Subcutaneous abdominal adipose tissue (tissue), 5 donors: ENCODE data around the gene SPRTN.

Source experiments
- H3K27ac ChIP-seq: one replicate; pipeline ENCODE4 v1.7.0; 2013; ENCODE audit warnings: low read depth, mild to moderate bottlenecking, inconsistent platforms, low read length, moderate library complexity
- H3K27me3 ChIP-seq, 5 donors: one replicate each; pipeline ENCODE4 v1.7.0; 2013; ENCODE audit warnings: low read length in 5 of 5, inconsistent platforms in 1 of 5; ENCODE audit not compliant: control insufficient read depth in 5 of 5, insufficient read depth in 4 of 5
- H3K36me3 ChIP-seq, 5 donors: one replicate each; pipeline ENCODE4 v1.7.0; 2013; ENCODE audit warnings: low read length in 5 of 5; ENCODE audit not compliant: control insufficient read depth in 5 of 5, insufficient read depth in 5 of 5
- H3K4me1 ChIP-seq, 5 donors: one replicate each; pipeline ENCODE4 v1.7.0; 2013; ENCODE audit warnings: low read length in 5 of 5, mild to moderate bottlenecking in 3 of 5, moderate library complexity in 1 of 5; ENCODE audit not compliant: control insufficient read depth in 5 of 5, insufficient read depth in 5 of 5
- H3K4me3 ChIP-seq, 5 donors: one replicate each; pipeline ENCODE4 v1.7.0; 2013; ENCODE audit warnings: low read length in 5 of 5, low read depth in 1 of 5
- H3K9ac ChIP-seq, 5 donors: one replicate each; pipeline ENCODE4 v1.7.0; 2013; ENCODE audit warnings: low read length in 5 of 5, mild to moderate bottlenecking in 4 of 5, moderate library complexity in 3 of 5
- H3K9me3 ChIP-seq, 5 donors: one replicate each; pipeline ENCODE4 v1.7.0; 2013; ENCODE audit warnings: low read length in 5 of 5; ENCODE audit not compliant: control insufficient read depth in 5 of 5
- donor health status: healthy.
- donor health status: healthy.
- donor health status: healthy.
- donor health status: healthy.
- donor health status: healthy.

Gene SPRTN

DNA sequence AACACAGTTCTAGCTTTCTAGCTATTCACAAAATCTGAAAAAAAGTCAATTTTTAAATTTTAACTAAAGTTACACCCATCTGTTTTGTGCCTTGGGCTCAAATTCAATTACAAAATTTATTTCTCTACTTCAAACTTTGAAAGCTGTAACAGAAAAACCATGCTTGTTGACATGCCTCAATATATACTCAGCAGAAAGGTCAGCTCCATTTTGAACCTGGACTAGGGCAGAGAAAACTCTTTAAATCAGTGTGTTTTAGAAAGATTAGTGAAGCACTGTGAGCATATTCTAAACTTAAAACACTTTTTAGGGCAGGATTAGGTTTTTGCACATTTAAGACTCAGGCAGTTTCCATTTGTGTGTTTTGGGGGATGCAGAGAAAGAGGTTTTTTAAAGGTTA, 34.4 kb downstream of the SPRTN start:
- Histone ChIP-seq H3K27me3 (no peaks in the 10 kb centered on the region), H3K4me1 (peaks cover 0 to 10% (median under 1%) of the 10 kb centered on the region in 5 donors), H3K4me3 (no peak overlapping the region), H3K9me3 (no peaks in the 10 kb centered on the region), H3K36me3 (peaks cover 0 to 16% (median 7%) of the 10 kb centered on the region in 5 donors), H3K9ac (no peak overlapping the region), H3K27ac (no peak overlapping the region)

DNA sequence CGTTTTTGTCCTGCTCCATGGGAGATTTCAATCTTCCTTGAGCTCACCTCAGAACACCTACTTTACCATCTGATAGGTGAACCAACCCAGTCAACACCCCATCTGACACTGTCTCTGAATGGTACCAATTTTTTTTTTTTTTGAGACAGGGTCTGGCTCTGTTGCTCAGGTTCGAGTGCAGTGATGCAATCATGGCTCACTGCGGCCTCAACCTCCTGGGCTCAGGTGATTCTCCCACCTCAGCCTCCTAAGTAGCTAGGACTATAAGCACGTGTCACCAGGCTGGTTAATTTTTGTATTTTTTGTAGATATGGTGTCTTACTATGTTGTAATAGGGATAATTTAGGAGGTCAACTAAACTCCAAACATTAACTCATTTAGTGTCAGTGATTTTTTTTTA, 36.3 kb downstream of the SPRTN start:
- H3K4me1 ChIP-seq = peaks cover 0 to 25% (median 5%) of the 10 kb centered on the region in 5 donors
- H3K27me3 ChIP-seq = no peaks in the 10 kb centered on the region
- no peaks in the 10 kb centered on the region for H3K9me3 ChIP-seq

DNA sequence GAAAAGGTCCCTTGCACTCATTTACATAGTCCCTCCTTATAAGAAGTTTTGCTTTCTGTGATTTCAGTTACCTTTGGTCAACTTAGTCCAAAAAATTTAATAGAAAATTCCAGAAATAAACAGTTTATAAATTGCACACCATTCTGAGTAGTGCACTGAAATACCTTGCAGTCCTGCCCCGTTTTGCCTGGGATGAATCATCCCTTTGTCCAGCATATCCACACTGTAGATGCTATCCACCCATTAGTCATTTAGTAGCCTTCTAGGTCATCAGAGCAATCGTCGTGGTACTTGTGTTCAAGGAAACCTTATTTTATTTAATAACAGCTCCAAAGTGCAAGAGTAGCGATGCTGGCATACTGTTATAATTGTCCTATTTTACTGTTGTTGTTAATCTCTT, 38.0 kb downstream of the SPRTN start:
- no peaks in the 10 kb centered on the region for H3K9me3 ChIP-seq
- peaks cover 0 to 27% (median 5%) of the 10 kb centered on the region in 5 donors for H3K4me1 ChIP-seq
- no peak overlapping the region for H3K9ac ChIP-seq
- H3K27me3 ChIP-seq = no peaks in the 10 kb centered on the region
- H3K27ac ChIP-seq = no peak overlapping the region
- H3K4me3 ChIP-seq = no peak overlapping the region
- no peaks in the 10 kb centered on the region for H3K36me3 ChIP-seq

More for the DNA sequence above, 36.3 kb downstream of the SPRTN start:
- H3K36me3 ChIP-seq = peaks cover 0 to 7% (median 2%) of the 10 kb centered on the region in 5 donors
- H3K9ac ChIP-seq = no peak overlapping the region
- H3K27ac ChIP-seq = no peak overlapping the region
- H3K4me3 ChIP-seq = no peak overlapping the region

DNA sequence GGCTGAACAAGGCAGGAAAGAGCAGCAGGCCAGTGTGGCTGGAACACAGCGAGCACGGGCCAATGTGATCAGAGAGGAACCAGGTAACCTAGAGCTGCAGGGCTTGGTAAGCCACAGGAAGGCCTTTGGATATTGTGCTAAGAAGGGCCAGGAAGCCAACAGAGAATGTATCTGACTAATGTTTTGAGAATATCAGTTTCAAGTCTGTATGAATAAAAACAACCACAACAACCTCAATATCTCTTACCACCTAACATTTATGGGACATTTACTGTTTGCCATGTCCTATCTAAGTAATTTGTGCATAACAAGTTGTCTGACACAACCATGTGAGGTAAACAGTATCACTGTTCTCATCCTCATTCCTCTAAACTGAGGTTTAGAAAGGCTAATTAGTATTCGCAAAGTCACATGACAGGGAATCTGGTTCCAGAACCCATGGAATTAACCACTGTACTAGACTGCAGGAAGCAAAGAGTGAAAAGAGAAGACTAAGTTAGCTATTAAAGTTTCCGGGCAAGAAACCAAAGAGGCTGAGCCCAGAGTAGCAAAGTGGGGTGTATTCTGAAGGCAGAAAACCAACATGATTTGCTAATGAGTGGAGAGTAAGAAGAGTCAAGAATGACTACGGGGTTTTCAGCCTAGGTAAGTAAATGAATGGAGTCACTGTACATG, 38.9 kb downstream of the SPRTN start:
- no peak overlapping the region for H3K27ac ChIP-seq
- H3K9ac ChIP-seq = no peak overlapping the region
- peaks cover 0 to 31% (median 7%) of the 10 kb centered on the region in 5 donors for H3K4me1 ChIP-seq
- H3K9me3 ChIP-seq = no peaks in the 10 kb centered on the region
- H3K27me3 ChIP-seq = no peaks in the 10 kb centered on the region
- no peak overlapping the region for H3K4me3 ChIP-seq
- H3K36me3 ChIP-seq = no peaks in the 10 kb centered on the region

DNA sequence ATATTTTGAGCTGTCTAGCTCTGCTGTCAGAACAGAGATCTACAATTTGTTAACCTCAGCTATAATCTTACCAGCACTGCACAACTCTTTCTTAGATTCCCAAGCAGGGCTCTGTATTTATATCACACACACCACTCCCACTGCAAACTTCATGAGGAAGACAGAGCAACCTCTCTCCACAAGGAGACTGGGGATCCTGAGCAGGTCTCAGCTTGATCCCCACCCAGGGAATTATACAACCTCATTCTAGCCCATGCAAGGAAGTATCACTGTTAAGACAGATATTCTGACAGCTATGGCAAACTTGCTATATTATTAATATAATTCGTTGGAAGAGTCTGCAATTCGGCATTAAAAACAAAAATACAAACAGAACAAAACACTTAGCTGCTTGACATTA, 43.6 kb downstream of the SPRTN start:
- H3K4me3 ChIP-seq = no peak overlapping the region
- no peaks in the 10 kb centered on the region for H3K9me3 ChIP-seq
- H3K36me3 ChIP-seq = peaks cover 0 to 2% (median 0%) of the 10 kb centered on the region in 5 donors
- no peaks in the 10 kb centered on the region for H3K27me3 ChIP-seq
- H3K27ac ChIP-seq = no peak overlapping the region
- peaks cover 1 to 36% (median 9%) of the 10 kb centered on the region in 5 donors for H3K4me1 ChIP-seq
- H3K9ac ChIP-seq = no peak overlapping the region

DNA sequence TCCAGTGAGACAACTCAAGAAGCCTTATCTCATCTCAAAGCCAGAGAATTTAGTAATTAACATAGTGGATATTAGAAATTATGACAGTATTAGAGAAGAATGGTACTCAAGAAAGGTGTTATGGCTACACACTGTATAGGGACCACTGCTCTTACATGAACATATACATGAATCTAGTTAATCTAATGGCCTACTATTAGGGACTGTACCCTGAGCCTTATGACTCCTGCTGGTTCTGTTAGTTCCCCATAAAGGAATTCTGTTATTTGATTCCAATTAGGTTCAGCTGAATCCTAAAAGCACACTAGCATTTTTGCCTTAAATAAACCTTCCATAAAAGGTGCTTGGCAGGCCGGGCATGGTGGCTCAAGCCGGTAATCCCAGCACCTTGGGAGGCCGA, 44.3 kb downstream of the SPRTN start:
- H3K9me3 ChIP-seq = no peaks in the 10 kb centered on the region
- H3K4me3 ChIP-seq = no peak overlapping the region
- no peak overlapping the region for H3K9ac ChIP-seq
- H3K36me3 ChIP-seq = peaks cover 0 to 2% (median 0%) of the 10 kb centered on the region in 5 donors
- peaks cover 1 to 29% (median 8%) of the 10 kb centered on the region in 5 donors for H3K4me1 ChIP-seq
- no peaks in the 10 kb centered on the region for H3K27me3 ChIP-seq
- H3K27ac ChIP-seq = no peak overlapping the region

DNA sequence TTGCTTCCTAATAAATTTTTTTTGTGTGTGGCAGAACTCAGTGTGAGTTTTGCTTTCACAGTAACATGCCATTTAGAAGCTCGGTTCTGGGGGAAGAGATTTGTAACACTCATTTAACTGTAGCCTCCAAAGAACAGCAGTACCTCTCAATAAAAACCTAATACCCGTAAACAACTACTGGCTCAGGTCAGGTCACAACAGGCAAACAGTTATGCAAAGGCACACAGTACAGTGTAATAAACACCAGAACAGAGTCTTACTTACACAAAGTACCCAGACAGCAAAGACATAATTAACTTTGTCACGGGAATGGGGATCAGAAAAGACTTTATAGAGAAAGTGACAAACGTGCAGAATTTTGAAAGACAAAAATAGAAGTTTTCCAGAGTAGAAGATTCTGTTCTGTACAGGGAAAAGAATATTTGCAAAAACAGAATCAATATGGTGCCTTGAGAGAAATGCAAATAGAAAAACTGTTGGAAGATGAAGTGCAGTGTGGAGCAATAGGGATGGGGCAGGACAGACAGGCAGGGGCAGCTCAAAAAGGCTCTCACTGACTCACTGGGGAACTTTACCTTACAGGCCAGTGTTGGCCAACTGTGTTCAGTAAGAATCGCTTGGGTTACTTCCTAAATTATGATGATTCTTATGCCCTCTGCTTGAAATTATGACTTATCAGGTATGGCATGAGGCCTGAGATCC, 45.2 kb downstream of the SPRTN start:
- Histone ChIP-seq H3K4me1 (peaks cover 1 to 21% (median 5%) of the 10 kb centered on the region in 5 donors), H3K27ac (no peak overlapping the region), H3K27me3 (no peaks in the 10 kb centered on the region)

DNA sequence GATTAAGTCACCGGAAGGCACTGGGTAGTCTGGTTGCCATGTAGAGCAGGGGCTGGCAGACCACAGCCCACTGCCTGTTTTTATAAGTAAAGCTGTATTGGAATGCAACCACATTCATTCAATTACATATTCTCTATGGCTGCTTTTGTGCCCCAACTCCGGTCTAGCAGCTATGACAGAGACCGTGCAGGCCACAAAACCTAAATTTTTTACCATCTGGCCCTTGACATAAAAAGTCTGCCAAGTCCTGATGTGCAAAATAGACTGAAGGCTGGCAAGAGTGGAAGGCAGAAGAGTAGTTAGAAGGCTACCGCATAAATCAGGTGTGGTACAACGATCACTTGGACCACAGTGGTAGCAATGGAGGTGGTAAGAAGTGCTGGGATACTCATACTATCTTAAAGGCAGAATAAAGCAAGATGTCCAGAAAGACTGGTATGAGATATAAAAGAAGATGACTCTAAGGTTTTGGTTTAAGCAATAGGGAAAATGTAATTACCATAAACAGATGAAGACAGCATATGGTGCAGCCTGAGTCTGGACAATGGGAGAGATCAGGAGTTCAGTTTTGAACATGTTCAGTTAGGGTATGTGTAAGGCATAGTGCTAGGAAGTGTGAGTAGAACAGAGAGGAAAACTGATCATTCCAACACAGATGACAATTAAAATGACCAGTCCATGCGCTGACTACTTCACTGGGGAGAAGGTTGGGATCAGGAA, 46.8 kb downstream of the SPRTN start:
- Histone ChIP-seq H3K9ac (no peak overlapping the region), H3K27me3 (no peaks in the 10 kb centered on the region), H3K36me3 (peaks cover 0 to 2% (median 0%) of the 10 kb centered on the region in 5 donors), H3K9me3 (no peaks in the 10 kb centered on the region), H3K27ac (no peak overlapping the region), H3K4me1 (peaks cover 0 to 11% (median 3%) of the 10 kb centered on the region in 5 donors), H3K4me3 (no peak overlapping the region)

More for the DNA sequence above, 45.2 kb downstream of the SPRTN start:
- Histone ChIP-seq H3K9me3 (no peaks in the 10 kb centered on the region), H3K9ac (no peak overlapping the region), H3K4me3 (no peak overlapping the region), H3K36me3 (peaks cover 0 to 2% (median 0%) of the 10 kb centered on the region in 5 donors)

DNA sequence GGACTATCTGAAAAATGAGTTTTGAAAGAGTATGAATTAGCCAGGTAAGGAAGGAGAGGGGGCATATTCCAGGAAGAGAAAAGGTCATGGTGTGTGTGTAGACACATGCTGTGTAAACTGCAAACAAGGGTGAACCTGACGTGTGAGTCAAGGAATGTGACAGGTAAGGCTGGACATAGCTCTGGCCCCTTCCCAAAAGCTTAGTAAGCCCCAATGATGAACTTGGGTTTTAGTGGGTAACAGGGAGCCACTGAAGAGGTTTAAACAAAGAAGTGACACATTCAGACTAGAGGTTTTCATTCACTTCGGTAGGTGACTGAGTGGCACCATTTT, 47.3 kb downstream of the SPRTN start:
- H3K27me3 ChIP-seq = no peaks in the 10 kb centered on the region
- peaks cover 0 to 2% (median 0%) of the 10 kb centered on the region in 5 donors for H3K36me3 ChIP-seq
- no peak overlapping the region for H3K4me3 ChIP-seq
- no peaks in the 10 kb centered on the region for H3K9me3 ChIP-seq
- peaks cover 0 to 11% (median 3%) of the 10 kb centered on the region in 5 donors for H3K4me1 ChIP-seq
- H3K9ac ChIP-seq = no peak overlapping the region
- H3K27ac ChIP-seq = no peak overlapping the region

DNA sequence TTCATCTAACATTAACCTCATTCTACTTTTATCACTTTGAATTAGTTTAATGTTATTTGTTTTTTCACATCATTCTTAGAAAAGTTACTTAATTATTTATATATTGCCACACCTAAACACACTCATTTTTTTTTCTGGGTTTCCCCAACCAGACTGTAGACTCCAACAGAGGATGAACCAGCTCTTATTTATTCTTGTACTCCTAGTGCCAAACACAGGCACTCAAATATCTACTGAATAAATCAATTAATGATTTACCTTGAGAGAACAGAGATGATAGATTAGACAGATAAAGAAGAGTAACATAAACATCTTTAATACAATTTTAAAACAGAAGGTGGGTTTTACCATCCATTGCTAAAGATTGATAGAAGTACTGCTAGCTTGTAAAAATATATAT, 48.4 kb downstream of the SPRTN start:
- no peaks in the 10 kb centered on the region for H3K9me3 ChIP-seq
- H3K27ac ChIP-seq = no peak overlapping the region
- peaks cover 0 to 11% (median 3%) of the 10 kb centered on the region in 5 donors for H3K4me1 ChIP-seq
- H3K4me3 ChIP-seq = no peak overlapping the region
- H3K36me3 ChIP-seq = peaks cover 0 to 2% (median 0%) of the 10 kb centered on the region in 5 donors
- H3K9ac ChIP-seq = no peak overlapping the region
- H3K27me3 ChIP-seq = no peaks in the 10 kb centered on the region
